WTC11 (cell line): ENCODE results near the gene TCF12.

Source experiments
- ATF2 ChIP-seq: sonication (generic); formaldehyde crosslinking; IDR thresholded peaks from 2 replicates; pipeline ENCODE4 v1.8.1; 2022; ENCODE audit warnings: low read depth, missing genetic modification reagents, borderline replicate concordance
- E2F4 ChIP-seq: sonication (generic); formaldehyde crosslinking; IDR thresholded peaks from 2 replicates; pipeline ENCODE4 v1.8.1; 2022; ENCODE audit warnings: low read depth, mild to moderate bottlenecking, moderate library complexity, missing genetic modification reagents, borderline replicate concordance
- ZNF138 ChIP-seq: sonication (generic); formaldehyde crosslinking; conservative IDR thresholded peaks from 2 replicates; pipeline ENCODE4 v1.8.1; 2022; ENCODE audit warnings: mild to moderate bottlenecking, moderate library complexity, missing genetic modification reagents
- TF ChIP-seq, protein P1 (sequence below): fragments of 200-600 bp; IDR thresholded peaks from 2 replicates; pipeline ENCODE4 v1.8.0; 2022; ENCODE audit warnings: antibody characterized with exemption

GRCh38 chr15:57332326-57332725 is 413.9 kb downstream of the TCF12 start:
- TF ChIP-seq, protein P1, sequence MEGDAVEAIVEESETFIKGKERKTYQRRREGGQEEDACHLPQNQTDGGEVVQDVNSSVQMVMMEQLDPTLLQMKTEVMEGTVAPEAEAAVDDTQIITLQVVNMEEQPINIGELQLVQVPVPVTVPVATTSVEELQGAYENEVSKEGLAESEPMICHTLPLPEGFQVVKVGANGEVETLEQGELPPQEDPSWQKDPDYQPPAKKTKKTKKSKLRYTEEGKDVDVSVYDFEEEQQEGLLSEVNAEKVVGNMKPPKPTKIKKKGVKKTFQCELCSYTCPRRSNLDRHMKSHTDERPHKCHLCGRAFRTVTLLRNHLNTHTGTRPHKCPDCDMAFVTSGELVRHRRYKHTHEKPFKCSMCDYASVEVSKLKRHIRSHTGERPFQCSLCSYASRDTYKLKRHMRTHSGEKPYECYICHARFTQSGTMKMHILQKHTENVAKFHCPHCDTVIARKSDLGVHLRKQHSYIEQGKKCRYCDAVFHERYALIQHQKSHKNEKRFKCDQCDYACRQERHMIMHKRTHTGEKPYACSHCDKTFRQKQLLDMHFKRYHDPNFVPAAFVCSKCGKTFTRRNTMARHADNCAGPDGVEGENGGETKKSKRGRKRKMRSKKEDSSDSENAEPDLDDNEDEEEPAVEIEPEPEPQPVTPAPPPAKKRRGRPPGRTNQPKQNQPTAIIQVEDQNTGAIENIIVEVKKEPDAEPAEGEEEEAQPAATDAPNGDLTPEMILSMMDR: no peak
- TF ChIP-seq E2F4 (CRISPR knock-in tag) (no peak), ATF2 (CRISPR knock-in tag) (no peak), ZNF138 (no peak)
